HG03520 (cell line): Measurements from ENCODE around the gene NOS2.
"Not testable (repeated sequence)": the region's sequence is repeated elsewhere in the genome, so short reads cannot be mapped to it uniquely, and the experiment has no call there.

Source experiments
- ATAC-seq: cut with Tn5 transposase; IDR thresholded peaks from one replicate; pipeline ENCODE4 v1.9.1; 2021; ENCODE audit warnings: mild to moderate bottlenecking, moderate library complexity; ENCODE audit not compliant: unreplicated experiment

Gene NOS2

GRCh38 chr17:27800522-27800921 lies at the start of gene NOS2:
TSS of gene NOS2 (minus strand) at chr17:27800529. CDS start at chr17:27798809, 1,720 bp downstream.
- no peak for ATAC-seq

GRCh38 chr17:27849474-27850185 lies 49.3 kb upstream of the NOS2 start:
- no peak for ATAC-seq

GRCh38 chr17:27848931-27849330 lies 48.6 kb upstream of the NOS2 start:
- ATAC-seq, result no peak

GRCh38 chr17:27846808-27847307 lies 46.5 kb upstream of the NOS2 start:
- ATAC-seq, result not testable (repeated sequence)

- no peak for ATAC-seq
Measured at GRCh38 chr17:27846042-27846655, 45.8 kb upstream of the NOS2 start.

- ATAC-seq, result no peak
Measured at GRCh38 chr17:27845264-27846041, 45.1 kb upstream of the NOS2 start.

- ATAC-seq, result no peak
Measured at GRCh38 chr17:27840688-27841087, 40.4 kb upstream of the NOS2 start.

- not testable (repeated sequence) for ATAC-seq
Measured at GRCh38 chr17:27840406-27840678, 40.0 kb upstream of the NOS2 start.

- not testable (repeated sequence) for ATAC-seq
Measured at GRCh38 chr17:27839571-27840405, 39.5 kb upstream of the NOS2 start.

GRCh38 chr17:27838607-27839006 lies 38.3 kb upstream of the NOS2 start:
- not testable (repeated sequence) for ATAC-seq

- ATAC-seq, result not testable (repeated sequence)
Measured at GRCh38 chr17:27837769-27838168, 37.4 kb upstream of the NOS2 start.

- ATAC-seq, result no peak
Measured at GRCh38 chr17:27836651-27837050, 36.3 kb upstream of the NOS2 start.

- ATAC-seq, result no peak
Measured at GRCh38 chr17:27834571-27834970, 34.2 kb upstream of the NOS2 start.

- ATAC-seq, result no peak
Measured at GRCh38 chr17:27832831-27833230, 32.5 kb upstream of the NOS2 start.

- ATAC-seq, result not testable (repeated sequence)
Measured at GRCh38 chr17:27829888-27830287, 29.6 kb upstream of the NOS2 start.

- ATAC-seq, result not testable (repeated sequence)
Measured at GRCh38 chr17:27829143-27829711, 28.9 kb upstream of the NOS2 start.

- ATAC-seq, result no peak
Measured at GRCh38 chr17:27825459-27825858, 25.1 kb upstream of the NOS2 start.

- no peak for ATAC-seq
Measured at GRCh38 chr17:27824745-27825144, 24.4 kb upstream of the NOS2 start.

- ATAC-seq, result no peak
Measured at GRCh38 chr17:27824176-27824715, 23.9 kb upstream of the NOS2 start.

- ATAC-seq, result not testable (repeated sequence)
Measured at GRCh38 chr17:27822108-27822507, 21.8 kb upstream of the NOS2 start.
